ENCODE results near the gene DGCR6.
"Not testable (repeated sequence)": the region's sequence is repeated elsewhere in the genome, so short reads cannot be mapped to it uniquely, and the experiment has no call there.

DNA sequence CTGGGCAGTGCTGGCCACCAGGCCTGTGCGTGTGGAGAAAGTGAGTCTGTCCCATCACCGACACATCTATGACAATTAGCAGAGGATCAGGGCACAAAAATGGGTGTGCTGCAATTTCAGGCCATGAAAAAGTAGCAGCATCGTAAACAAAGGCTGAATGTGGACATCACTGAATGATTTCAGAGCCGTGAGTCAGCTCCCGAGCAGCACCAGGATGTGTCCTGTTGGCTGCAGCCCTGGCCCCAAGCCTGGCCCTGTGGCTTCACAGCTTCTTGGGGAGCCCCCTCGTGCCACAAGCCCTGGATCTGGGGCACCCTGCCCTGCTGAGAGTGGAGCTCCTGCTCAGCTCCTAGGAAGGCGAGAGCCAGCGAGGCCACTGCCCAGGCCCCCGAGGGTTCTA is 9.4 kb downstream of the DGCR6 start:
- not testable (repeated sequence) for TF ChIP-seq POLR2AphosphoS5, POLR2A (IDR thresholded peaks at IDR 0.05; ENCODE audit: low read depth, low read length)

Measured in GM12892 (cell line).